T-helper 1 cell treated with Interleukin-12 subunit alpha and Interleukin-12 subunit beta and Interleukin-4 antibody, amounts not matched to agents 30 ng/mL and 1 ng/mL, for 36 hours (primary cell): ENCODE results near the gene ACYP2. TPM values are rescaled to one million over a fixed set of nuclear protein-coding genes. Genes with fewer than 3 reads are reported as not detected.
"Not testable (repeated sequence)": the region's sequence is repeated elsewhere in the genome, so short reads cannot be mapped to it uniquely, and the experiment has no call there.

ENCODE experiments used
- intact Hi-C: fragments of 100-400 bp; cut with micrococcal nuclease; formaldehyde crosslinking; loops from one replicate; pipeline ENCODE4 v1.15.1; 2024
- total RNA-seq: library from RNA; stranded (reverse); gene quantifications from 2 replicates; pipeline ENCODE4 v1.2.3, GENCODE V29; 2022

The ACYP2 gene
- total RNA-seq, 1 donor from 2014 or later: 11.8 TPM

DNA sequence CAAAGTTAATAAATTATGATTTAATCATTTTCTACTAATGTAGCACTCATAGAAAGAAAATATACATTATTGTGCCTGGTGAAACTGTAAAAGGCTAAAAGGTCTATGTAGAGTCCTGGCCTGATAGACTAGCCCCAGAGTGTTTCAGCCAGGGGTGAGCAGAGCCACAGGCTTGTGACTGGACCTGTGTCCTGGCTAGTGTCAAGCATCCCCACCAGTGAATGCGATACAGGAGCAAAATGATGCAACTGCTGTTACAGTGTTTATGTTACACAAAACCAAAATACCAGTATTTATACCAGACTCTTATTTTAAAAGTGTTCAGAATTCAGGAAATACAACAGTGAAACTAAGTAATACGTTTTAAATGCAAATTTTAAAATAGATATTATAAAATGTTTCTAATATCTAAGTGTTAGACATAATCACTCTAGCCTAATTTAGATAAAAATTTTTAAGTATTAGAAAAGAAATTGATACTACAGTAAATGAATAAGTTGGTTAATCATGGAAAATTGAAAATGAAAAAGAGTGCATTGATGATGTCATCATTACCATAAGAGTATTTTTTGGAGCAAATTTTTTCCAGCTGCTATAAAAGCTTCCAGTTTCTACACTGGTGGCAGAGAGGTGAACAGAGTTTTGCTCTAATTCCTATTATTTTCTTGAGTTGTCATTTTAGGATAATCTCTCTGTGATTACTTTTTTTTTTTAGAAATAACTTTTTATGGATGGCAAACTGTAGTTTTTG lies 146.8 kb downstream of the ACYP2 start:
- intact Hi-C loops: no loop called here

DNA sequence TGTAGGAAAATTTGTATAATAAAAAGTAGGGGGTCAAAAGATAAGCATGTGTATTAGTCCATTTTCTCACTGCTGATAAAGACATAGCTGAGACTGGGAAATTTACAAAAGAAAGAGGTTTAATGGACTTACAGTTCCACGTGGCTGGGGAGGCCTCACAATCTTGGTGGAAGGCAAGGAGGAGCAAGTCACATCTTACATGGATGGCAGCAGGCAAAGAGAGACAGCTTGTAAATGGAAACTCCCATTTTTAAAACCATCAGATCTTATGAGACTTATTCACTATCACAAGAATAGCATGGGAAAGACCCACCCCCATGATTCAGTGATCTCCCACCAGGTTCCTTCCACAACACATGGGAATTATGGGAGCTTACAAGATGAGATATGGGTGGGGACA lies 149.7 kb downstream of the ACYP2 start:
- intact Hi-C loops: not testable (repeated sequence)

DNA sequence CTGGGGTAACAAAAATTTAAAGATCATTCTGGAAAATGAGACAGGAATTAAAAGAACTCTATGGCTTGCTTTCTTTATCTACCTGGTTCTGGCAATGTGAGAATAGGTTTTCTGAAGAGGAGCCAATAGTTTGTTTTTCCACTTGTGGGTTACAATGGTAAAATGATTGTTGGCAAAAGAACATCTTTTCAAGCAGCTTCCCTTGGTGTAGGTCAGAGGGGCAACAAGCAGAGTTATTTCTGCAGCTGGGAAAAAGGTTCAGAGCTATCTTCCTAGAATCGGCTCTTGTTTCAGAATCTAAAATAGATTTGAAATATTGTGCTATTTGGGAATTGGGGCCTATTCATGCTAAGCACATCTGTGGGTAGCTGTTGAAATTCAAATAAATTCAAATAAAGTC lies 152.2 kb downstream of the ACYP2 start:
- intact Hi-C loops: no loop called here

DNA sequence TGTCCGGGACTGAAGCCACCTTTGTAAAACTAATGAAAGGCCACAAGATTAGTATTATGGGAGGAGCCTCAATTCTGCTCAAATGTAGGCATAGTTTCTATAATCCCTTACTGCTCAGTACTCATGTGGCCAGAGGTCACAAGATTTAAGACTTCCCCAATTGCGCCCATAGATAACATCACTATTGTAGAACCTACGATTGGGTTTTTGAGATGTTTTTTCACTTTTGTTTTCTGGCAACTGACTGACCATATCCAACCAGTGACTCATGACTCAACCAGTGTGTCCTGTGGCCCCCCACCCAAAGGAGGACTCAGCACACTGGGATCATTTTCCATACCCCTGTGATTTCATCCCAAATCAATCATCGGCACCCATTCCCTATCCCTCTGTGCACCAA lies 155.8 kb downstream of the ACYP2 start:
- intact Hi-C loops: no loop called here

DNA sequence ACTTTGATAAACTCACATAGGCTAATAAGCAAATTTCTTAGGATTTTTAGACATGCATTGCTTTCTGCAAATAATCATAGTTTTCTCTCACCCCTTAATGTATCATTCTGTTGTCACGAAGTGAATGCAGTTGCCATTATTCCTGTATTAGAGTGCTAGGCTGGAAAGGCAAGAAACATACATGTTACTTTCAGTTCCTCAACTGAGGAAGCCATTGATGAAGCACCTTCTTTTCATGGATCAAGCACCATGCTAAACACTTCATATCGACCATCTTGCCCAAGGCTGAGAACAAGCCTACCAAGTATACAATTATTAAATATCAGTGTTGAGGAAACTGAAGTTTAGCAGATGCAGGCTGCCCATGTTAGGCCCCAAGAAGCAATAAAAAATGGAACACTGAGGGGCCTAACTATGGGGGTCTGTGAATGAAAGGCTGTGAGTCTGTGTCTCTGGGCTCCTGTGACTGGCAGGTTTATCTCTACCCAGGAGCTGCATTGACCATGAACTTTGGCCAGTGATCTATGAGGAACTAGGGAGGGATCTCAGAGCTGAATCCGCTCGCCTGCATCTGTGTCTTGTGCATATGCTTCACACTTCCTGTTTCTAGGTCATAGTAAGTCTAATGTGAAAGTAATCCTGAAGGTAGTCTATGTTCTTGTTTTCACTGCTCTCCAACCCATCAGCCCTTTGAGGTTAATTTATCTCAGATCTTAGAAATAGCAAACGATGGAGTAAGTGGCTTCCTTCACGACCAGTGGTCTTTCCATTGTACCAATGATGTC lies 156.6 kb downstream of the ACYP2 start:
- intact Hi-C loops: no loop called here

DNA sequence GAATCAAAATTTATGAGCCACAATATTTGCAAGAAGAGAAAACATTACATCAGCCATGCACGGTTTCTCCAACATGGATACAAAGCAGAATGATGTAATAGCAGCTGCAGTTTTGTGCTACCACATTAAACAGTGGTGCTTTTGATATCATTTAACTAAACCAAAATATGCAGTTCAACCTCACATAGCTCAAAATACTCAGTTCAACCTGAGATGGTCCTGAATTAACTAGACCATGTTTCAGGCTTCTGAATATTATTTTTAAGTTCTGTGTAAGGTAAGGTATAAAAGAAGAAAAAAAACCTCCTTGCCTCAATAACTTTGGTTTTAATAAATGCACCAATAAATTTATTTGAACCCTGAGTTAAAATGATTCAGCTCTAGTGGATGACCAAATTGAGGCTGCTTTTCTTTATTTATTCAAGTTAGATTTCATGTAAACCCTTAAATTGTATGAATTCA lies 159.4 kb downstream of the ACYP2 start:
- intact Hi-C loops: no loop called here

DNA sequence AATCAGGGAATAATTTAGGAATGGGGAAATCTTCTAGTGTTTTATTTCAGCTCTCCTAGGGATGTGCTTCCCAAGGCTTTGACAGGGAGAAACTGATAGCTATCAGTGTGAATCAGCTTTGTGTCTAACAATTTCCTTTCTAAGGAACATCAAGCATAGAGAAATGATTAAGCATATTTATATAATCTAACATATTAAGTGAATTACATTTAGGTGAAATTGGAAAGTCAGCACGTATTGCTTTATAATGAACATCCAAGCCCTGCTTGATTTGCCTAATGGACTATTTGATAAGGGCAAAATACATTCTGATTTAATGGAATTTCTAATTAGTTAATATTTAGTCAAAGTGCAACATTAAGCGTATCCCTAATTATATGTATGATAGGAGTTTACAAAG lies 160.1 kb downstream of the ACYP2 start:
- intact Hi-C loops: no loop called here

DNA sequence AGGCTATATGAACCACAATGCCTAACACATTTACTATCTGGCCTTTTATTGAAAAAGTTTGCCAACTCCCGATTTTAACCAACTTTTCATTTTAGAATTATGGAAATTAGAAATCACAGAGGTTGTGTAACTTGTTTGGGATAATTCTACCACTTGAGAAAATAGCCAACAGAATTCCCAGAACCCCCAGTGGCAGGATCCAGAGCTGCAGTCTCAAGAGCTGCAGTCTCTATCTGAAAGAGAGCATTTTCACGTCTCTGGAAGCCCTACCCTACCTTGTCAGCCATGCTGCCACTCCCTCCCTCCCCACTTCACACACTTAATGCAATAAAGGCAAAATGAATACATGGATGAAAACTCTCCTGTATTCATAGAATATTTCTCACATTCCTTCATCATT lies 164.0 kb downstream of the ACYP2 start:
- intact Hi-C loops: no loop called here

DNA sequence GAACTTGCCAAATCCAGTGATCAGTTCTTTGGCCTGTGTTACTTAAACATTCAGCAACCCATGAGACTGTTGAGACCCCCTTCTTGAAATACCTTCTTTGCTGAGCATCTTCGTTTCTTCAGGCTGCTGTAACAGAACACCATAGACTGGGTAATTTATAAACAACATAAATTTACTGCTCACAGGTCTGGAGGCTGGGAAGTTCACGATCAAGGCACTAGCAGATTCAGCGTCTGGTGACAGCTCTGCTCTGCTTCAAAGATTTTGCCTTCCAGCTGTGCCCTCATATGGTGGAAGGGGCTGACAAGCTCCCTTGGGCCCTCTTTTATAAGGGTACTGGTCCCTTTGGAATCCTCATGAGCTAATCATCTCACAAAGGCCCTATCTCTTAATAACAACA lies 169.4 kb downstream of the ACYP2 start:
- intact Hi-C loops: no loop called here

DNA sequence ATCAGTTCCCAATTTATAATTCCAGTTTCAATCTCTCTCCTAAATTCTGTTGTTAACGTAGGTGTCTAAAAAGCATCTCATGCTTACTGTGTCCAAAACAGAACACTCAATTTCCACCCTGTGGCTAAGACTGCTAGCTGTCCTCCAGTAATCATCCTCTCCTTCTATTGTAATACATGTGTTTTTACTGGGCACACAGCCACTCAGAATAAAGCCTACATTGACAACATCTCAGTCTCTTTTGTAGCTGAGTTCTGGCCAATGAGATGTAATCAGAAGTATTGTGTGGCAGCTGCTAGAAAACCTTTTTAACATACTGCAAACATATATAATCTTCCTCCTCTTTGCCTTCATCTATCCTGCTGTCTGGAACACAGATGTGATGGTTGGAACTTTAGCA lies 170.0 kb downstream of the ACYP2 start:
- intact Hi-C loops: no loop called here

DNA sequence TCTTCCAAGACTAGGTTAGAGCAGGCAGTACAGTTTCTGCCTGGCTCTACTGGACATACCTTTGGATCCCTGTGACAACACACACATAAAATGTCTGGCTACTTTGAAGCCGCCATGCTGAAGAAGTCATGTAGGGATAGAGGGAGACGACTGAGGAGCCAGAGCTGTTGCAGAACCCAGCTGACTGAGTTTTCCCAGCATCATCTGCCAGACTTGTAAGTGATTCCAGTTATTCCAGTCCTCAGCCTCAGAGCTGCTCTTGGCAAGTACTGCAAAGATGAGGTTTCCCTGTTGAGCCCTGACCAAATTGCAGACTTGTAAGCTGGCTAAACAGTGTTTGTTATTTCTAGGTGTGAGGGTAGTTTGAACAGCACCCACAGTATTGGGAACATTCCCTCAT lies 172.1 kb downstream of the ACYP2 start:
- intact Hi-C loops: no loop called here

DNA sequence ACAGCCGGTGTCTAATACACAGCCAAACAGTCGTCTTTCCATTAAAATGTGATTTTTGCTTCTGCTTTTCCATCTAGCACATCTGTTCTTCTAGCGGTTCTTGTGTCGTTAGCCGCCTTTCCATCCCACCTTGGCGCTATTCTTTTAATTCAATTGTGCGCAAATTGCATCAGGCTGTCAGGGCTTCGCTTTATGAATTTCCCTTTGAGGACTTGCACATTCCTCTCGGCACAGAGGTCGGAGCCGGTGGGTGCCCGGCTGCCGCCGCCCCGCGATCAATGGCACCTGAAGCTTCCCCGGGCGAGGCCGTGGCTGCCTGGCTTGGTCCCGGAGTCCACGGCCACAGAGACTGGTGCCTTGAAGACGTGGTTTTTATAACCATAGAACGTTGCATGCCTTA lies 174.5 kb downstream of the ACYP2 start:
- intact Hi-C loops: no loop called here

DNA sequence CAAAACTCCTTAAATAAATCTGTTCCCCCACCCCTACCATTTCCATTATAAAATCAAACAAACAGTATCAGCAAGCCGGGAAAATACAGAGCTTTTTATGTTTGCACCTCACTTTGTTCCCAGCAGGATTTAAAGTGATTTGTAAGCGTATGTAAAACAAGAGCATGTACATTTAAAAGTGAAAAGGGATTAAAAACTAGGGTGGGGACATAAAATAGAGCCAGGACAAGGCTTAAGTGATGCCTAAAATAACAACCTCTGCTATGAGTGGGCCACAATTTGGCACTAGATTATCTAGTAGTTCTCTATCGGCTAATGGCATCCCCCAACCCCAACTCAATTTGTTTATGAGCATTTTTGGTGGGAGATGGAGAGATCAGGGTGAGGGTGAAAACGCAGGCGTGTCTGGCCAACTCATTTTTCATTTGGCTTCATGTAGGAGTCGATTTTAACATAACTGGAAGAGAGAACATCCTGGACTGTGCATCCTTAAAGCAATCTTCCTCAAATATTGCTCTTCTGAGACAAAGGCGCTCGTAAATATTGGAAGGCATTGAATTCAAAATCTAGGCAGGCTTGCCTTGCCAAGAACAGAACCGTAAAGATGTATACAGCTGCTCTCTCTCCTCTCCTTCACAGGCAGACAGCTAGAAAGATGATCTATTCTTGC lies 175.1 kb downstream of the ACYP2 start:
- intact Hi-C loops: no loop called here

DNA sequence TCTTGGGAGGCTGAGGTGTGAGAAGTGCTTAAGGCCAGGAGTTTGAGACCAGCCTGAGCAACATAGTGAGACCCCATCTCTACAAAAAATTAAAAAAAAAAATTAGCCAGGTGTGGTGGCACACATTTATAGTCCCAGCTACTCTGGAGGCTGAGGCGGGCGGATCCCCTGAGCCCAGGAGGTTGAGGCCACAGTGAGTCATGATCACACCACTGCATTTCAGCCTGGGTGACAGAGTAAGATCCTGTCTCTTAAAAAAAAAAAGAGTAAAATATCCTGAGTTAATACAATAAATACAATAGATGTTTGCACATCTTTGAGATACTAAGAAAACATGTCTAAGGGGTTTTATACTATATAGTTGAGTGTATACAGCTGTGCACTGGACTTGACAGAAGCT lies 179.2 kb downstream of the ACYP2 start:
- intact Hi-C loops: not testable (repeated sequence)

DNA sequence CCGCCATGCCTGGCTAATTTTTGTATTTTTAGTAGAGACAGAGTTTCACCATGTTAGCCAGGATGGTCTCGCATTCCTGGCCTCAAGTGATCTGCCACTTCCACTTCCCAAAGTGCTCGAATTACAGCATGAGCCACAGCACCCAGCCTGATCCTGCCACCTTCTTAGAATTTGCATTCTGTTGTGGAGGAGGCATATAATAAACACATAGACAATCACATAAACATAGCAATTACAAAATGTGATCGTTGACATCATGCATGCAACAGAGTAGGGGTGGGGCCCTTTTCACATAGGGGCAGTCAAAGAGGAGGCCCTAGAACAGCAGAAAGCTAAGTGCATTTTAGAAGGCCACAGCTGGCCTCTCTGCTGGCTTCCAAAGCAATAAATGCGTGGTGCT lies 180.5 kb downstream of the ACYP2 start:
- intact Hi-C loops: no loop called here

DNA sequence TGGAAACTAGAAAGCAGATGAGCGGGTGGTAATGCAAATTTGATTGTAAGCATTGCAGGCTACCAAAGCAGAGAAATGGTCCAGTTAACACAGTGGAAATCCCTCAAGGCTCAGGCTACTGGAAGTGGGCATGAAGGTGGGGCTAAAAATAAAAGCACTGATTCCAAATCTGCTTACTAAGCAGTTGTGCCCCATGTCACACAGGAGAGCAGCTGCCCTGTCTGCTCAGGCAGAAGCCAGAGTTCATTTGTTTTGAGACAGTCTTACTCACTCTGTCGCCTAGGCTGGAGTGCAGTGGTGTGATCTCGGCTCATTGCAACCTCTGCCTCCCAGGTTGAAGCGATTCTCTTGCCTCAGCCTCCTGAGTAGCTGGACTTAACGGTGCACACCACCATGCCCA lies 183.1 kb downstream of the ACYP2 start:
- intact Hi-C loops: no loop called here

DNA sequence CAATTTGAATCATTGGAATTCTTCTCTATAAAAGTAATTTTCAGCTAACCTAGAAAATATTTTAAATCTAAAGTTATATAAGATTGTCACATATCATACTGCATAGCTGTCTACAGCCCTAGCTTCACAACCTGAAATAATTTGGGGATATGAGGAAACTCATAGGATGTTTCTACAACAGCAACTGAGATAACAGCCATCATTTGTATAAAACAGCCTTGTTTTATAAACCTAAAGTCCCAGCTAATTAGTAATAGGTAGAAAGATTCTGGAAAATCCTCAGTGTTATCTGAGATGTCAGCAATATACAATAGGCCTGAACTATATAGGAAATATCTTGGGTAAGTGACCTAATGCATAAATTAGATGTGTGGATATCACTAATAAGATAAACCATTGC lies 188.2 kb downstream of the ACYP2 start:
- intact Hi-C loops: no loop called here

DNA sequence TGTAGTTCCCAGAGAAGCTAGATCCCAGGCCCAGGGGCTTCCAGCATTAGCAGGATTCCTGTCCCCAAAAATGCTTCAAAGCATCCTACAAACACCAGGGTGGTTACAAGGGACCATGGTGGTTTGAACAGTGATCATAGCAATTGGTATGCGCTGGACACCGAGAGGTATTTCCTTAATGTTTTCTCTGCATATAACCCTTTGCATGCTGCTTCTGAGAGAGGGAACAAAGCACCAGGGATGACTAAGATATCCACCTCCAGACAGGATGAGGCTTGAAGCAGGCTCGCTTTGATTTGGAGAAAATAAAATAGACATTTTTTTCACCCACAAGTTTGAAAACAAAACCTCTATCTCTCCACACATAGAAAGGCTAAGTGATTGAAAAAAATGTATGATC lies 191.1 kb downstream of the ACYP2 start:
- intact Hi-C loops: no loop called here

DNA sequence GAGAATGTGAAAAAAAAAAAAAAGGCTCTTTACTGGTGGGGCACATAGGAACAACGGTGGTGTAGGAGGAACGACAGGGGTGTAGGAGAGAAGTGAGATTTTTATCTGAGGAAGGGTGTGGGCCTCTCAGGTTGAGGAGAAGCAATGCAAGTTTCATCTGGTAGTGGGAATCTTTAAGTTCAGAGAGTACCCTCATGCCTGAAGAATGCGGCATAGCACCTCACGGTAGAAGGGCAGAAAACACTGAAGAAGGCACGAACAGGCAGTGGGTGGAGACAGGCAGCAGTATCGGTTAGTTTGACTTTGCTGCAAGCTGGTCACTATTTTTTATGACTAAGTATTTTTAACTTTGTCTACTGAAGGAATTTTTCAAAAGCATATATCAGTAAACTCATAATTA lies 192.8 kb downstream of the ACYP2 start:
- intact Hi-C loops: no loop called here

DNA sequence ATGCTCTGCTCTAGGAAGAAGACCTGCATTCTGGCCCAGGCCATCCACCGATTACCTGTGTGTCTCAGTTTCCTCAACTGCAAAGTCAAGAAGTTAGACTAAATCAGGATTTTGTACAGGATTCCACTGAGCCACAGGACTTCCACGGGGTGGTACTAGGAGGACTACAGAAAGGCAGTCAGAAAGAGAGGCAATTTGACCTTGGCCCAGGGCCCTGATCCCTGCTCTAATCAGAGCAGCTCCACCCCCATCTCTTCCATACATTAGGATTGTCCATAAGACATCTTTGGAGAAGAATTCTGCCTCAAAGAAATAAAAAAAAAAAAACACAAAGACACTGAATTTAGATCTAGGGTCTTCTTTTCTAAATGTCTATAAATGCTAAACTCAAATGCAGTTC lies 193.4 kb downstream of the ACYP2 start:
- intact Hi-C loops: no loop called here

DNA sequence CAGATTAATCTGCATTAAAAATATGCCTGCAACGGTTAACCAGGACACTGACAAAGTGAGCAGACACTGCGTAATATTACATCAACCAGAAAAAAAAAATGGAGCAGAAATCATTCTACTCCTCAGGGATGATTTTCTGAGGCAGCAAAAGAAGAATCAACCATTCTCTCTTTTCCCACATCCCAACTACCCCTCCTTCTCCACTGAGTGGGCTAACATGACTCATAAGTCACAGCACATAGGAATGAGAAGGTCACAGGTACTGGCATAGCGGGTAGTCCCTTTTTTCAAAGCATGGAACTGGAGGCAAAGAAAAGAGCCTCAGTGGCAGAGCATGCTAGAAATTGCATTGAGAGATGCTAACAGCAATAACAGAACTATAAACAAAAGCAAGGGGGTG lies 194.9 kb downstream of the ACYP2 start:
- intact Hi-C loops: no loop called here

DNA sequence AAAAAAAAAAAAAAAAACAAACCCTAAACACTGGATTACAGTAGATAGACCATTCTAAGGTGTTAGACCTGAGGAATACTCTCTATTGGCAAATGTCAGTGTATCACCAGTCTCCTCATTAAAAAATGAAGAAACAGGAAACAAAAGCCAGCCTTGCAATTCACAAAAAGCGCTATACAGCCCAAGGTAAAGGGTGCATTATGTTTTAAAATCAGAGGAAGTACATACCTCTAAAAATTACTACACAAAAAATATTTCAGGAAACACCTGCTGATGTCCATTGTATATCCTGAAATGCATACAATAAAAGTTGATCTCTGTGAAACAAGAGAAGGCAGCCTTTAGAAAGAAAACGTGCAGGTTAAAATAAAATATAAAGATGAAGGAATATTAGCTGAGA lies 195.5 kb downstream of the ACYP2 start:
- intact Hi-C loops: no loop called here
